NCI-H2227 treated with DMSO at 0.1 percent for 48 hours (cell line): ENCODE measurements around the gene ZNF224.
"Not testable (repeated sequence)": the region's sequence is repeated elsewhere in the genome, so short reads cannot be mapped to it uniquely, and the experiment has no call there.

ENCODE experiments used
- DNase-seq: peaks from one replicate; lab custom pipeline; 2025; lab: John Stamatoyannopoulos, UW

Gene ZNF224

DNA sequence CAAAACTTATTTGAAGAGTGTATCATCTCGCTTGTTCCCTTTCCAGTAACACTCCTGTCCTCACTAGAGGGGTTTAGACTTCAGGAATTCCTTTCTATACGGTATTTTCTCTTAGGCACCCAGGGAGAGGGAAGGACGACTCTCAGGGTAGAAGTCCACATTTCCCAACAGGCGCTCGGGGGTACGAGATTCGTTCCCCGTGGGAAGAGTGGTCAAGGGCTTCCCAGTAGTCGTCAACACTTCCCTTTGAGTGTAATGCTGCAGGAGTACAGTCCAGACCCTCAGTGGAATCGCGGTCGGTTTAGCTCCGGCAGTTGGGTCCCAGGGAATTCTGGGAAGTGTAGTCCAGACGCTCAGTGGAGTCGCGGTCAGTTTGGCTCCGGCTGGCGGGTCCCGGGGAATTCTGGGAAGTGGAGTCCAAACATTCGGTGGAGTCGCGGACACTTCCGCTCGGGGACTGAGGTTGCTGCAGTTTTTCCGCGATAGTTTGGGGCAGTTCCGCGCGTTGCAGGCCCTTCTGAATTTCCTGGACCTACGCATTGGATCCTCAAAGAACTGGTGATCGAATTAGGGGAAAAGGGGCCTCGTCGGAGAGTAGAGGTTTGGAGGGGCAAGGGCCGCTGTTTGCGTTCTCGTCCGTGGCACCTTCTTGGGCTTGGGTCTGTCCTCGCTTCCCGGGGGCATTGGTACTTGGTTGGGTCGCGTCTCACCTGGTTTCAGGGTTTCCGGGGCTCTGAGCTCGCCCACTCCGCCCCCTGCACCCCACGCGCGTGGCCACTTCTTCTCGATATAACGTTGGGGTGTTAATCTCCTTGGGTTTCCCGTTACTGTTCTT lies at the start of gene ZNF224:
Gene ZNF224, plus strand, starts transcription at position 431 of the 835 bp plus-strand sequence. CDS start 3,513 bp downstream, outside the sequence.
- peak; percentile 89 for DNase-seq

DNA sequence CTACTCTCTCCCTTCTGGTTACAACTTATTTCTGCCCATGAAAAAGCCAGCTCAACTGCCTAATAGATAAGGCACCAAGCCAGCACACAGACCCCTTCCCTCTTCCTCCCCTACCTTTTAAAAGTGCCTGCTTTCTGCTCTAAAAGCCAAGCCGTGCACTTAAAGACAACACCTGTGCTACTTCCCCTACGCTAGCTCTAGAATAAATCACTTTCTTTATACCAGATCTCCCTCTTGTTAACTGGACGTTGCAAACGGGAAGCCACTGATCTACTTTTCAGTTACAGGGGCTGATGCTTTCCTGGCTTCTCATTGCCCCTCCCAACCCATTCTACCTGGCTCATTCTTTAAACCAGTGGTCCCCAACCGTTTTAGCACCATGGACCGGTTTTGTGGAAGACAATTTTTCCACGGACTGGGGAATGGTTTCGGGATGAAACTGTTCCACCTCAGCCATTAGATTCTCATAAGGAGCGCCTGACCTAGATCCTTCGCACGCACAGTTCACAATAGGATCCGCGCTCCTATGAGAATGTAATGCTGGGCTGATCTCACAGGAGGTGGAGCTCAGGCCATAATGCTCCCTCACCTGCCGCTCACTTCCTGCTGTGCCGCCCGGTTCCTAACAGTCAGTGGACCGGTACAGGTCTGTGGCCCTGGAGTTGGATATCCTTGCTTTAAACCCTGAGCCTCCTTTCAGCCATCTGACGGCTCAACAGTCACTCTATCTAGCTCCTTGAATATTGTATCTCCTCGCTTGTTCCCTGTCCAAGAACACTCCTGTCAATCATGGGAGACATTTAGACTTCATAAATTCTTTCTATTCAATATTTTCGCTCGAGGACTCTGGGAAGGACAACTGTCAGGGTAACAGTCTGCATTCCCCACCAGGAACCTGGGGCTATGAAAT lies 43.2 kb upstream of the ZNF224 start:
- DNase-seq: peak; percentile 27

DNA sequence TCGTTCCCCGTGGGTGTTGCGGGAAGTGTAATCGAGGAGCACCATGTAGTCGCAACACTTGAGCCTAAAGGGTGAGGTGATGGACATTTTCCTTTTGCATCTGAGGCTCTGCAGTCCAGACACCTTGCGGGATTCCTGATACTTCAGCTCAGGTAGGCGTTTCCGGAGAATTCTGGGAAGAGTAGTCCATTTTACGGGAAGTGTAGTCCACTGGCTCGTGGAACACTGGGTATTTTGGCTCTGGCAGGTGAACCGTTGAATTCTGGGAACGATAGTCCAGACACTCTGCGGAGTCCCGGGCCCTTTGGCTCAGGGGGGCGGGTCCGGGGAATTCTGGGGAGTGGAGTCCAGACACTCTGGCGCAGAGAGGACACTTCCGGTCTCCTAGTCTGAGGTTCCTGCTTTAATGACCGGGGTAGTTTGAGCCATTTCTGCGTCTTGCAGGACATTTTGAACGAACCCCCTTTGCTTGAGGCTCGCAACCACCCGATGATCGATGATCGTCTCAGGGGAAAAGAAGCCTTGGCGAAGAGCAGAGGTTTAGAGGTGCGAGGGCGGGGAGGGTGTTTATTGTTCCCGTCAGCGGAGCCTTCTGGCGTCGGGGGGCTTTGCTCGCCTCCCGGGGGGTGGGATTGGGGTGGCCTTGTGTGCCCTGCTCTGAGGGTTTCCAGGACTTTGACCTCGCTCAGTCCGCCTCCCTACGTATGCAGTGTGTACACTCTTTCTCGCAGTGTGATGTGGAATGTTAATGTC lies 42.3 kb upstream of the ZNF224 start, which contains the start of gene ZNF223:
Gene ZNF223, plus strand, starts transcription at position 387 of the 753 bp plus-strand sequence. CDS start 3,141 bp downstream, outside the sequence.
- peak; percentile 85 for DNase-seq

DNA sequence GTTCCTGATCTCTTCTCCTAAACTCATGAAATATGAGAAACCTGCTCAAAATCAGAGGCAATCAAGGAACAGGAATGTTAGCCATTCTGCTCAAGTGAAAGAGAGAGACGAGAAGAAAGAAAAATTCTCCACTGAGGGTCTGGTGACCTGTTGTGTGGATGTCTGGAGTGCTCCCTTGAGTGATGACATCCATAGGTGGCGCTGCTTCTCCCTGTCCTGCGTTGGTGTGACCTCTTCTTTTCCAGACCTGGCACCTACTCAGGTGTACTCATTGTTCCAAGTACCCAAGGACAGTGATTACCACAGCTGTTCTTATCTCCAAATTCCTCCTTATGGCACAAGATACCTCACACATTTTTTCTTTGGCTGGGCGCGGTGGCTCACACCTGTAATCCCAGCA lies 38.3 kb upstream of the ZNF224 start:
- DNase-seq: no peak

DNA sequence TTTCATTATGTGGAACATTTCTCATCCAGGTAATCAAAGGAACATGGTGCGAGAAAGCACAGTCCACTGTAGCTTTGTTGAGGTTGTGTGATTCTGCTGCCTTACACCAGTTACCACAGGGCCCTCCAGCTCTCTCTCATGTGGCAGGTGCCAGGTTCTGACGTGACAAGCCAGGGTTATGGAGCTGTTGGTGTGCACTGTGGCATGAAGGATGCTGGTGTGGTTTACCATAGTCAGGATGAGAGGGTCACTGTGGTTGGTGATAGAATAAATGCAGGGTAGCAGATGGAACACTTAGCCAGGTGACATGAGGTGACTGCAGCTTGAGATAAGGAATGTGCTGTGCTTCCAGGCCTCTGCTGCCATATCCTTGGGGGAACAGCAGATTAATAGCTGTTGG lies 34.9 kb upstream of the ZNF224 start:
- no peak for DNase-seq

DNA sequence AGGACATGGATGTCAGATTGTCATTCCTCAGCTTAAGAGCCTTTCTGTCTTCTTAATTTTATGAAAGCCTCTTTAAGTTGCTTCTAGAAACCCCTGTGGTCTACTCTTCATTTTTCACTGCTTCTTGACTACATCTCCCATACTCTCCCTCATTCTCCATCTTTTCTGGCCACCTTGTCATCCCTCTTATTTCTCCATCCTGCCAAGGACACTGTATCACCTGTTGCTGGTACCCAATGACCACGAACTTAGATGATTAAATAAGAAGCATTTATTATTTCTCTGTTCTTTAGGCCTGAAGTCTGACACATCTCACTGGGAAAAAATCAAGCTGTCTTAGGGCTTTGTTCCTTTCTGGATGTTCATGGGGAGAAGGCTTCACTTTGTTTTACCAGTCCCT lies 33.1 kb upstream of the ZNF224 start:
- no peak for DNase-seq

DNA sequence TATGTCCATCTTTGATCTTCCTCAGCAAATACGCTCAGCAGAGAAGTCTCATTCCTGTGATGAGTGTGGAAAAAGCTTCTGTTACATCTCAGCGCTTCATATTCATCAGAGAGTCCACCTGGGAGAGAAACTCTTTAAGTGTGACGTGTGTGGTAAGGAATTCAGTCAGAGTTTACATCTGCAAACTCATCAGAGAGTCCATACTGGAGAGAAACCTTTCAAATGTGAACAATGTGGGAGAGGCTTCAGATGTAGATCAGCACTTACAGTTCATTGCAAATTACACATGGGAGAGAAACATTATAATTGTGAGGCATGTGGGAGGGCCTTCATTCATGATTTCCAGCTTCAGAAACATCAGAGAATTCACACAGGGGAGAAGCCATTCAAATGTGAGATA lies 27.9 kb upstream of the ZNF224 start:
- DNase-seq: no peak

DNA sequence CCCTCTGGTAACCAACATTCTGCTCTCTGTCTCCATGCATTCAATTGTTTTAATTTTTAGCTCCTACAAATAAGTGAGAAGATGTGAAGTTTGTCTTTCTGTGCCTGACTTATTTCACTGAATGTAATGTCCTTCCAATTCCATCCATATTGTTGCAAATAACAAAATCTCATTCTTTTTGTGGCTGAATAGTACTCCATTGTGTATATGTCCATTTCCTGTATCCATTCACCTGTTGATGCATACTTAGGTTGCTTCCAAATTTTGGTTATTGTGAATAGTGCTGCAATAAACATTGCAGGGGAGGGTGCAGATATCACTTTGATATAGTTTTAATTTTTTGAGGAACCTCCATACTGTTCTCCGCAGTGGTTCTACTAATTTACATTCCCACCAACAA lies 24.7 kb upstream of the ZNF224 start:
- no peak for DNase-seq

DNA sequence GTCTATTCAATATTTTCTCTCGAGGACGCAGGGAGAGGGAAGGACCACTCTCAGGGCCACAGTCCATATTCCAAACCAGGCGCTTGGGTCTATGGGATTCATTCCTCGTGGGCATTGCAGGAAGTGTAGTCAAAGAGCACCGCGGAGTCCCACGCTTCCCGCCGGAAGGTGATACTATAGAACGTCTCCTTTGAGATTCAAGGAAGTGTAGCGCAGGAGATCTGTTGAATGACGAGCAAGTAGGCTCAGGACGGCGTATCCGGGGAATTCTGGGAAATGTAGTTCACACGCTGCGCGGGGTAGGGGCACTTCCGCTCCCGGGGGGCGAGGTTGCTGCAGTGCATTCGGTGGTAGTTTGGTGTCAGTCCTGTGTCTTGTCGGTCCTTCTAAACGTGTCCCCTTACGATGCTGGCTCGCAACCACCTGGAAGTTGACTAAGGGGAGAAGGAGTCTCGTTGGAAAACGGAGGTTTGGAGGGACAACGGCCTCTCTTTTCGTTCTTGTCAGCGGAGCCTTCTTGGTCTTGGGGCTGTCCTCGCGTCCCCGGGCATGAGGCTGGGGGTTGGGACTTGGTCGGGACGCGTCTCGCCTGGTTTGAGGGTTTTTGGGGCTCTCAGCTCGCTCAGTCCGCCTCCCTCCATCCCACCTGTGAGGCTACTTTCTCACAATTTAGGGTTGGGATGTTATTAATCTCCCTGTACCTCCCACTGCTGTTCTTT lies 22.2 kb upstream of the ZNF224 start, which contains the start of gene ZNF284:
Gene ZNF284, plus strand, starts transcription at position 336 of the 719 bp plus-strand sequence. CDS start 4,231 bp downstream, outside the sequence.
- peak; percentile 74 for DNase-seq

DNA sequence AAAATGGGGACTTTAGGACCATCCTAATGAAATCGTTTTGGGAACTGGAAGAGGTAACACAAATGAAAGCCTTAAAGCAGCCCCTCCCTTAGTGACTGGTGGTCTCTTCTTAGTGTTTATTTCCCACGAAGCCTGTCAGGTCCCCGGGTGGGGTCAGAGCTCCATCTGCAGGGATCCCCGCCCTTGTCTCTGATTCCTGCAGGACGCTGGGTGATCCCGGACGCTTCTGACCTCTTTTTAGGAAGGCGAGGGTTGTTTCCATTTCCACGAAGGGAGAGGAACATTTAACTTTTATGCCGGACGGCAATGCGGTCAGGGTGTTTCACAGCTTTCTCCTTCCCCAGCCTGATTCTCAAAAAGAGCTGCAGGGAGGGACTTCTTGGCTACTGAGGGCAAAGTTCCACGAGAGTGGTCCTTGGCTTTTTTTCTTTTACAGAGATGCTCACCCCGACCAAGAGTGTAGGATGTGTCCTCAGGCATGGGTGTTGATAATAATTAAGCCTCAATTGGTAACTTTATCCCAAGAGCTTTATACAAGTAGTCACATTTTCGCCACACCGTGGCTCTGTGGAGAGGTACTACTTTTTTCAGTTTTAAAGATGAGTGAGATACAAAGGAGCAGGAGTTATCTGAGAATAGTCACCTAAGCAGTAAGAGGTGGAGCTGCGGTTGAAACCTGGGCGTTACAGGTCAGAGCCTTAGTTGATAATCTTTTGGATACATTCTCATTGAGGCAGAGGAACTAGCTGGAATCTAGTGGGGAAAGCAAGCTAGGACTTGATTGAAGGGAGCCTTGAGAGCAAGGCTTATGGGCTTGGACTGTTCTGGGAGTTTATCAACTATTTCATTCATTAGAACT lies 21.4 kb upstream of the ZNF224 start:
- no peak for DNase-seq

DNA sequence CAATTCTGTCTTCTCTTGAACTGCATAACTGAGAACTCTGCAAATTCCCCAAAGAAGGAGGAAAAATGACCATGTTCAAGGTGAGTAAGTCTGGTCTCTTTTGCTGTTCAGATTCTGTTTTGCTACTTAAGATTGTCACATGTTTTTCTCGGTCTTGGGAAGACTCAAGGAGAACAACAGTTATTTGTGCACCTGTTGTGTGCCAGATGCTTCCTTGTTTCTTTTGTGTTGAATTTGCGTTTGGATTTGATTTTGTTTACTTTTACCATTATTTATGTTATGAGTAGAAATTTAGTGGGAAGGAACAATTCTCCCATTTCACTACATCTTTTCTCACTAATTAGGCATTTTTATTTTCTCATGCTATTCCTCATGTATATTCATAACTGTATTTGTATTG lies 17.8 kb upstream of the ZNF224 start:
- no peak for DNase-seq

DNA sequence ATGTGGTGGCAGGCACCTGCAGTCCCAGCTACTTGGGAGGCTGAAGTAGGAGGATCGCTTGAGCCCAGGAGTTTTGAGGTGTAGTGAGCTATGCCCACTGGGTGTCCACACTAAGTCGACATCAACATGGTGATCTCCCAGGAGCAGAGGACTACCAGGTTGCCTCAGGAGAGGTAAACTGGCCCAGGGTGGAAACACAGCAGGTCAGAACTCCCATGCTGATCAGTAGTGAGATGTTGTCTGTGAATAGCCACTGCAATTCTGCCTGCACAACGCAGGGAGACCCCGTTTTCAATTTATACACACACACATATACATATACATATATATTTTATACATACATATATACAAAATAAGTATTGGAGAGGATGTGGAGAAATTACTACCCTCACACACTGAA lies 2.1 kb upstream of the ZNF224 start:
- no peak for DNase-seq

DNA sequence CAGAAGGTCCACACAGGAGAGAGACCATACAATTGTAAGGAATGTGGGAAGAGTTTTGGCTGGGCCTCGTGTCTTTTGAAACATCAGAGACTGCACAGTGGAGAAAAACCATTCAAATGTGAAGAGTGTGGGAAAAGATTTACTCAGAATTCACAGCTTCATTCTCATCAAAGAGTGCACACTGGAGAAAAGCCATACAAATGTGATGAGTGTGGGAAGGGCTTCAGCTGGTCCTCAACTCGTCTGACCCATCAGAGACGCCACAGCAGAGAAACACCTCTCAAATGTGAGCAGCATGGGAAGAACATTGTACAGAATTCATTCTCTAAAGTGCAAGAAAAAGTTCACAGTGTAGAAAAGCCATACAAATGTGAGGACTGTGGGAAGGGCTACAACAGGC lies 13.6 kb downstream of the ZNF224 start:
- no peak for DNase-seq

DNA sequence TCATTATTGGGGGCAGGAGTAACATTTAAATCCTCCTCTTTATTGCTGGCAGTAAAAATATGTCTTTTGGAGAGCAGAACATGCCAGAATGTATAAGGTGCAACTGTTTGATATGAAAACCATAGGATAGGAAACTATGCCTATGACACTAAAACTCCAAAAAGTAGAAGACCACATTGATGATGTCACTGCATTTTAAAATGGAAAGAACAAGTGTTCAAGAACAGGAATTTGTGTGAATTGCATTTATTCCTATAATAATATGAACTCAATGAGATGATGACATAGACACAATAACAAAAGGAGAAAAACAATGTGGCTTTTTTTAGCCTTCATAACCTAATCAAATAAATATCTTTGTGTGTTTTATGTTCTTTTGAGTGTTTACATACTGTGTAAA lies 15.3 kb downstream of the ZNF224 start:
- no peak for DNase-seq

DNA sequence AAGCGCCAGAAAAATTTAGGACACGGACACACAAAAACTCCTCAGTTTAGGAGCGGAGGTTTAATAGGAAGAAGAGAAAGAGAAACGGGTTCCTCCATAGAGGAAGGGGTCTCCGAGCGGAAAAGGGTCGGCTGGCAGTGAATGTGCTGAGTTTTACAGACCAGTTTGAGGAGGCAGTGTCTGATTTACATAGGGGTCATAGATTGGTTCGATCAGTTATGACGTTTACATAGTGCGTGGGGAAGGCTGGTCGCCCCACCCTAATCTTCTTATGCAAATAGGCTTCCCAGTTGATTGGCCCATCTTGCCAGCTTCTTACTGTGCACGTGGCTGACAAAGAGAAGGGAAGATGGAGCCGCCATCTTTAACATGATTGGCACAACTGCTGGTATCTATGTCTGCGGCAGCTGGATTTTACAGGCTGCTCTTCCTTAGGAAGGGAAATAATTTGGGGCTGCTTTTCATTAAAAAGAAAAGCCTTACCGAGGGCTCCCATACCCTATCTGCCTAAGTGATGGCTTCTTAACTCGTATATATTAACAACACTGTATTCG lies 17.8 kb downstream of the ZNF224 start:
- DNase-seq: no peak

DNA sequence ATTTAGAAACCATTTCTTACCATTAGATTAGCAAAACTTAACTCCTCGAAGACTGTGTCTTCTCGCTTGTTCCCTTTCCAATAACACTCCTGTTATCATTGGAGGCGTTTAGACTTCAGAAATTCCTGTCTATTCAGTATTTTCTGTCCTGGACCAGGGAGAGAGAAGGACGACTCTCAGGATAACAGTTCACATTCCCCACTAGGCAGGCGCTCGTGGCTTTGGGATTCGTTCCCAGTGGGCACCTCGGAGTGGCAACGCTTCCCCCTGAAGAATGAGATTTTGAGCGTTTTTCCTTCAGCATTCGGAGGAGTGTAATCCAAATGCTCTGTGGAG lies 18.6 kb downstream of the ZNF224 start:
- DNase-seq: no peak

DNA sequence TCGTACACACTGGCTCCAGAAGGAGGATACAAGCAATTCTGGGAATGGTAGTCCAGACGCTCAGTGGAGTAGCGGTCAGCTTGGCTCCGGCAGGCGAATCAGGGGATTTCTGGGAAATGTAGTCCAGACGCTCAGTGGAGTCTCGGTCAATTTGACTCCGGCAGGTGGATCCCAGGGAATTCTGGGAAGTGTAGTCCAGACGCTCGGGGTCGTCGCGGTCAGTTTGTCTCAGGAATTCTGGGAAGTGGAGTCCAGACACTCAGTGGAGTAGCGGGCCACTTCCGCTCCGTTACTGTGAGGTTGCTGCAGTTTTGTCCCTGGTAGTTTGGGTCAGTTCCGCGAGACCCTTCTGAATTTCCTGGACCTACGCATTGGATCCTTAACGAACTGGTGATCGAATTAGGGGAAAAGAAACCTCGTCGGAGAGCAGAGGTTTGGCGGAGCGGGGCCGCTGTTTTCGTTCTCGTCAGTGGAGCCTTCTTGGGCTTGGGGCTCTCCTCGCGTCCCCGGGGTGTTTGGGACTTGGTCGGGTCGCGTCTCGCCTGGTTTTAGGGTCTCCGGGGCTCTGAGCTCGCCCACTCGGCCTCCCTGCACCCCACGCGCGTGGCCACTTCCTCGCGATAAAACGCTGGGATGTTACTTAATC lies 19.1 kb downstream of the ZNF224 start, which contains the start of gene ZNF225:
Gene ZNF225, plus strand, starts transcription at position 262 of the 646 bp plus-strand sequence. CDS start 2,429 bp downstream, outside the sequence.
- peak; percentile 94 for DNase-seq

DNA sequence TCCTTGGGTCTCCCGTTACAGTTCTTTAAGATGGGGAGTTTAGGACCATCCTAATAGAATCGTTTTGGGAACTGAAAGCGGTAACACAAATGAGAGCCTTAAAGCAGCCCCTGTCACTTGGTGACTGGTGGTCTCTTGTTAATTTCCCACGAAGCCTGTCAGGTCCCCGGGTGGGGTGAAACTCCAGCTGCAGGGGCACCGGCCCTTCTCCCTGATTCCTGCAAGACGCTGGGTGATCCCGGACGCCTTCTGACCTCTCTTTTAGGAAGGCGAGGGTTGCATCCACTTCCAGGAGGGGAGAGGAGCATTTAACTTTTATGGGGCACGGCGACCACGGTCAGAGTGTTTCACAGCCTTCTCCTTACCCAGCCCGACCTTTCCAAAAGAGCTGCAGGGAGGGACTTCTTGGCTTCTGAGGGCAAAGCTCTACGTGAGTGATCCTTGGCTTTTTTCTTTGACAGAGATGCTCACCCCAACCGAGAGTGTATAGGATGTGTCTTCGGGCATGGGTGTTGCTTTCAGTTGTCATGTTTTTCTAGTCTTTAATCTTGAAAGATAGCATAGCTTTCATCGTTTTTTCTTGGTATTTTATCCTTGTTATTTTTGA lies 19.7 kb downstream of the ZNF224 start:
- DNase-seq: no peak

DNA sequence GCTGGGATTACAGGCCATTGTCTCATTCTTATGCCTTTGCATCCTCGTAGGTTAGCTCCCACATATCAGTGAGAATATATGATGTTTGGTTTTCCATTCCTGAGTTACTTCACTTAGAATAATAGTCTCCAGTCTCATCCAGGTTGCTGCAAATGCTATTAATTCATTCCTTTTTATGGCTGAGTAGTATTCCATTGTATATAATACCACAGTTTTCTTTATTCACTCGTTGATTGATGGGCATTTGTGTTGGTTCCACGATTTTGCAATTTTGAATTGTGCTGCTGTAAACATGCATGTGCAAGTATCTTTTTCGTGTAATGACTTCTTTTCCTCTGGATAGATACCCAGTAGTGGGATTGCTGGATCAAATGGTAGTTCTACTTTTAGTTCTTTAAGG lies 27.0 kb downstream of the ZNF224 start:
- not testable (repeated sequence) for DNase-seq
